GM12873 (cell line): ENCODE measurements around the gene NTN3.

Source experiments
- TF ChIP-seq, protein P1 (sequence below): IDR thresholded peaks from 2 replicates; pipeline ENCODE4 v1.5.1; 2012; ENCODE audit warnings: low read depth, mild to moderate bottlenecking, moderate library complexity, low read length, control low read depth; ENCODE audit not compliant: insufficient read depth; ENCODE audit errors: missing control alignments

Gene NTN3

GRCh38 chr16:2505695-2506094 is 34.6 kb downstream of the NTN3 start:
- TF ChIP-seq, protein P1, sequence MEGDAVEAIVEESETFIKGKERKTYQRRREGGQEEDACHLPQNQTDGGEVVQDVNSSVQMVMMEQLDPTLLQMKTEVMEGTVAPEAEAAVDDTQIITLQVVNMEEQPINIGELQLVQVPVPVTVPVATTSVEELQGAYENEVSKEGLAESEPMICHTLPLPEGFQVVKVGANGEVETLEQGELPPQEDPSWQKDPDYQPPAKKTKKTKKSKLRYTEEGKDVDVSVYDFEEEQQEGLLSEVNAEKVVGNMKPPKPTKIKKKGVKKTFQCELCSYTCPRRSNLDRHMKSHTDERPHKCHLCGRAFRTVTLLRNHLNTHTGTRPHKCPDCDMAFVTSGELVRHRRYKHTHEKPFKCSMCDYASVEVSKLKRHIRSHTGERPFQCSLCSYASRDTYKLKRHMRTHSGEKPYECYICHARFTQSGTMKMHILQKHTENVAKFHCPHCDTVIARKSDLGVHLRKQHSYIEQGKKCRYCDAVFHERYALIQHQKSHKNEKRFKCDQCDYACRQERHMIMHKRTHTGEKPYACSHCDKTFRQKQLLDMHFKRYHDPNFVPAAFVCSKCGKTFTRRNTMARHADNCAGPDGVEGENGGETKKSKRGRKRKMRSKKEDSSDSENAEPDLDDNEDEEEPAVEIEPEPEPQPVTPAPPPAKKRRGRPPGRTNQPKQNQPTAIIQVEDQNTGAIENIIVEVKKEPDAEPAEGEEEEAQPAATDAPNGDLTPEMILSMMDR, result no peak

- TF ChIP-seq, protein P1, result peak; percentile 52
These were observed 36.1 kb downstream of the NTN3 start for GRCh38 chr16:2507052-2507659.

DNA sequence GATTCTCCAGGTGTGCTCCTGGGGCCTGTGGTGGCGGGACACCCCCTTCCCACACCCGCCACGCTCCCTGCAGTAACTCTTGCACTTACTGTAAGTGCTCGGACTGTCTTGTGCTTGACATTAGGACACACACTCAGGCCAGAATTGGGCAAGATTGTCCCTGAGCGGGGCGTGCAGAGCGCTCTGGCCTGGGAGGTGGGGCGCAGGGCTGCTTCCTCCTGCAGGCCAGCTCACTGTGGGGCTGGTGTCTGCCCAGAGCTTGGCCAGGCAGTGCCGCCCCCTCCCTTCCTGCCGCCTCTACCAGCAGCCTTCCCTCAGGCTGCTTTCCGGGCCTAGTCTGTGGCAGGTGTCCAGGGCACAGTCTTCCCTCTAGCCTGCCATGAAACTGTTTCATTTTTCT is 36.6 kb downstream of the NTN3 start:
- TF ChIP-seq, protein P1, result no peak

- TF ChIP-seq, protein P1, result no peak
These were observed 37.8 kb downstream of the NTN3 start for GRCh38 chr16:2508722-2509400.

DNA sequence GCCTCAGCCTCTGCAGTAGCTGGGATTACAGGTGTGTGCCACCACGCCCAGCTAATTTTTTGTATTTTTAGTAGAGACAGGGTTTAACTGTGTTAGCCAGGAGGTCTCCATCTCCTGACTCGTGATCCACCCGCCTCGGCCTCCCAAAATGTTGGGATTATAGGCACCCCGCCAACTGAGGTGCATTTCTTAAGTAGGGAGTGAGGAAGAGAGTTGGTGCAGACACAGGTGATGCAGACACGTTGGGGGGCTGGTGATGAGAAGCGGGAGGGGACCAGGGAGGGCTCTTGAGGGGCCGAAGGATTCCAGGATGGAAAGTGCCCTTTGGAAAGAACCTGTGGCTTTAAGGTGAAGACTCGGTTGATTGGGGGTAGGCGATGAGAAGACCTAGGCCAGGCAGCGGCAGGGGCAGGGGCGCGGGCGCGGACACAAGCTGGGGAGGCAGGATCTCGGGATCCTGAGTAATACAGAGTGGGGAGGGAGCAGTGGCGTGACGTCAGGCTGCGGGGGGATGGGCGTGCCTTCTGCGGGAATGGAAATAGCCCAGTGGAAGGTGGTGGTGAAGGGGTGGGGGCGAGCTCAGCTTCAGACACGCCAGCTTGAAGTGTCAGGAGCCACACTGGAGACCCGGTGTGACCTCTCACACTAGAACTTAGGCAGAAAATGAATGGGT is 40.2 kb downstream of the NTN3 start:
- TF ChIP-seq, protein P1, result no peak

DNA sequence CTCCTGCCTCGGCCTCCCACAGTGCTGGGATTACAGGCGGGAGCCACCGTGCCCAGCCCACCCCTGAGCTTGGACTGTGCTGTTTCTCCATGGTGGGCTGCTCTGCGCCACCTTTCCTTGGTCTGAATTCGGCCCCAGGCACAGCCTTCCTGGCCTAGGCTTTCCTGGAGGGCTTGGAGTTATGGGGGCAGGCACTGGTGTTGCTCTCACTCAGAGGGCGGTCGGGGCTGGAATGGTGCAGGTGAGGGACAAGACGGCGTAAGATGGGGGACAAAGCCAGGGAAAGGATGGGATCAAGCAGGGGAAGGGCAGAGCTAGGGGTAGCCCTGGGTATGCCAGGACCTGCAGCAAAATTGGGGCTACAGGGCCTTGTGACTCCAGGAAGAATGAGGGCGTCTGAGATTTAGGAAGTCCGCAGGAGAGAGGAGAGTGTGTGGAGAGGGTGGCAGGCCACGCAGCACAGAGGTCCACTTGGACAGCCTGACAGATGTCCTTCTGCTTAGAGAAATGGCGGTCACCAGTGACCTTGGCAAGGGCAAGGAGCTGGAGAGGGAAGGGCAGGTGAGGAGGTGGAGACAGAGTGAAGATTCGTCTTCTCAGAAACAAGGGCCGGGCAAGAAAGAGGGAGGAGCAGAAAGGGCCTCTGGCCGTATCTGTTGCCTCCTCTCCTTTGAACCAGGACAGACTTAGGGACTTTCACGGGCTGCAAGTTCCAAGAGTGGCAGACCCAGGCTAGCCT is 41.1 kb downstream of the NTN3 start:
- TF ChIP-seq, protein P1, result no peak
